ENCODE results near the gene FAM181A. TPM values are rescaled to one million over a fixed set of nuclear protein-coding genes. Genes with fewer than 3 reads are reported as not detected.

The FAM181A gene
- total RNA-seq = not detected

DNA sequence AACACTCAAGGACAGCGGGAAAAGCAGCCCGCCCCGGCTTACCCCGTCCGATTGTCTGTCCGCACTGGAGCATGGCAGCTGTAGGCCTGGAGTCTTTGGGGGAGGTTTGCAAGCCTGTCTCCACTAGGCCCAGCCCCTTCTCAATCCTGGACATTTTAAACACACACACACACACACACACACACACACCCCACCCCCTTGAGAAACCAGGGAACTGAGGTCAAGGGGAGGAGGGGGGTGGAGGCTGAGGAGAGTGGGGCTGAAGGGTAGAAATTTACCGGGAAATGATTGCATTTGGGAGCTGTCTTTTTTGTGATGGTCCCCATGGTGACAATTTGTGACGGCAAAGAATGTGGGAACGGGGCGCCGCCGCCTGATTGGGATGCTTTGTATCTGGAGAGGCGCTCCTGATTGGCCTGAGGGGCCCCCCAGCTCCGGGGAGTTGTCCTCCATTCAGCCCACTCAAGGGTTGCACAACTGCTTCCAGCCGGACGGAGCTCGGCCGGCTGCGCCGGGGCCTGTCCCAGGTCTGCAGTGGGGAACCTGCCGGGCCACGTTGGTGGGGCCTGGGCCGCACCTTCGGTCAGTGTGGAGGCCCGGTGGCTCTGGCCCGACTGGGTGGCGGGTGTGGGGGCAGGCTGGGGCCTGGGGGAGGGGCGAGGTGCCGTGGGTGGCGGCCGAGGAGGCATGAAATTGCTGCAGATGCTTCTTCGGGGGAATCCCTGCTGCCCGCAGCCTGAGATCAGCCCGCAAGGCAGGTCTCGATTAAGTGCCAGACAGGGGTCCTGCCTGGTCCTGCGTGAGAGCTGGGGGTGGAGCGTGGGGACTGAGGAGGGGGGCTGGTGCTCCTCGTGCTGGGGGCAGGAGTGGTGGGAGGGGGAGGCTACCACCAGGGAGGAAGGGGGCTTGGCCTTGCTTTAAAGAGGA, at the start of gene FAM181A:
Gene FAM181A (plus strand): TSS at position 472 of the 927 bp plus-strand sequence. CDS start 942 bp downstream, outside the sequence.
- ChIA-PET POLR2A (no interaction called here), CTCF (no interaction called here)
- H3K4me1 Mint-ChIP-seq = no peaks in the 10 kb centered on the region
- no peak within 1 kb of the TSS for H3K27ac Mint-ChIP-seq
- no peak within 1 kb of the TSS for H3K4me3 Mint-ChIP-seq
- no peak for DNase-seq
- no peaks in the 10 kb centered on the region for H3K27me3 Mint-ChIP-seq
- no peaks in the 10 kb centered on the region for H3K9me3 Mint-ChIP-seq
- H3K36me3 Mint-ChIP-seq (ENCODE audit: low read depth) = peaks cover 5% of the 10 kb centered on the region

DNA sequence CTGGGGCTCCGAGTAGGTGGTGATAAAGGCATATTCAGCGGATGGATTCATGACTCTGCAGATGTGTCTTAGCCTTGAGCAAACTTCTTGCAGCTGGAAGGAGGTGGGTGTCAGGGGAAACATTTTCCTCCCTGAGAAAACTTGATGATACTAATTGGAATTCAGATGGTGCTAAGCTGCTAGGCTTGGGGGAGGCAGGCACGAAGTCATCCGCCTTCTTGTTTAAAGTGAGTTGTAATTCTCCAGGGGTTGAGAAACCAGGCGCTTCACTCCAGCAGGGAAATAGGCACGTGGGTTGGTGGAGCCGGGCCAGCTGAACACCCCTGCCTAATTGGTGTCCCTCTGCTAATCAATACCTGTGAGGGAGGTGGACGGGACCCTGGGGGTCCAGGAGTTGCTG, 48.9 kb upstream of the FAM181A start:
- POLR2A ChIA-PET = no interaction called here
- no peaks in the 10 kb centered on the region for H3K4me1 Mint-ChIP-seq
- CTCF ChIA-PET = no interaction called here
- H3K4me3 Mint-ChIP-seq = no peak overlapping the region
- H3K36me3 Mint-ChIP-seq (ENCODE audit: low read depth) = no peaks in the 10 kb centered on the region
- no peak overlapping the region for H3K27ac Mint-ChIP-seq
- no peak for DNase-seq
- peaks cover 6% of the 10 kb centered on the region for H3K9me3 Mint-ChIP-seq
- peaks cover 2% of the 10 kb centered on the region for H3K27me3 Mint-ChIP-seq

DNA sequence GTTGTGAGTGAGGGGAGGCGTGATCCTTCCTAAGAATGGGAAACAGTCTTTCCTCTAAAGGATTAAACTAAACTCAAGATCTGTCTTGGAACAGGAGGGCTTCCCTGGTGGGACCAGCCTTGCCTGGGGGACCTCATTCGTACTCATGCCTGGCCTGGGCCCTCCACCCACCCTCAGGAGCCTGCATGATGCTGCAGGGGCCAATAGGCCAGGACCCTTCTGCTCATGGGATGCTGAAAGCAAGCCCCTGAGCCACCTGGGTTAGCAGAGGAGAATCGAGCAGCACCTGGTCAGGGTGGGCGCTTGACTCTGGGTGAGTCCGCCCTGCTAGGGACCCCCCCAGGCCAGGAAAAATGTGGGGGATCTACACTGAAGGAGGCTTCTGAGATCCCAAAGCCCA, 48.3 kb upstream of the FAM181A start:
- H3K4me1 Mint-ChIP-seq = no peaks in the 10 kb centered on the region
- H3K27ac Mint-ChIP-seq = no peak overlapping the region
- ChIA-PET POLR2A (no interaction called here), CTCF (no interaction called here)
- H3K9me3 Mint-ChIP-seq = peaks cover 6% of the 10 kb centered on the region
- no peak overlapping the region for H3K4me3 Mint-ChIP-seq
- no peaks in the 10 kb centered on the region for H3K36me3 Mint-ChIP-seq (ENCODE audit: low read depth)
- H3K27me3 Mint-ChIP-seq = peaks cover 2% of the 10 kb centered on the region
- DNase-seq = no peak

DNA sequence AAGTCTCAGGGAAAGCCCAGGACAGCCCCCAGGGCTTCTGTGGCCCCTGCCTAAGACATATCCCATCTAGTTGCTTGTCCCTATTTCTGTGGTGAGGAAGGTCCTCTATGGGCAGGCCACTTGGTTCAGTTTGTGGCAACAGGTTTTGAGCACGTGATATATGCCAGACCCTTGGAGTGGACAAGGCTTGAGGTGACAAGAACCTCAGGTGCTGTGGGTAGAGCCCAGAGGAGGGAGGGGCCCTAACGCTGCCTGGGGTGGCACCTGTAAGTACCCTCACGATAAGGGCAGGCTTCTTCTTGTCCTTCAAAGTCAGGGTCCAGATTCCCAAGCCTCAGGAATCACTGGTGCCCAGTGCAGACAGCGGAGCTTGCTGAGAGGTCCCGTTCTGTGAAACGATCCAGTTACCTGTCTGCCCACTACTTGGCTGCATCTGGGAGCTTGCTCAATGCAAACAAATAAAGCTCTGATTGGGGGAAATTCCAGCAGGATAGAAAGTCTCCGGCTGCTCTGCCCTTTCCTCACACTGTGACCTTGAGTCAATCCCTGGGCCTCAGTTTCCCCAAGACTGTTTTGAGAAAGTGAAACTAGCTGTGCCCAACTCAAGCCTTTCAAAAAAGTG, 47.7 kb upstream of the FAM181A start:
- peaks cover 2% of the 10 kb centered on the region for H3K27me3 Mint-ChIP-seq
- H3K36me3 Mint-ChIP-seq (ENCODE audit: low read depth) = no peaks in the 10 kb centered on the region
- H3K4me1 Mint-ChIP-seq = no peaks in the 10 kb centered on the region
- POLR2A ChIA-PET = no interaction called here
- no peak for DNase-seq
- H3K9me3 Mint-ChIP-seq = peaks cover 6% of the 10 kb centered on the region
- no peak overlapping the region for H3K27ac Mint-ChIP-seq
- CTCF ChIA-PET = interaction anchor here (1.2 kb wide), 1 partner anchor 13 kb away, joined by 3 read pairs; no protein-coding TSS in a partner anchor
- no peak overlapping the region for H3K4me3 Mint-ChIP-seq

DNA sequence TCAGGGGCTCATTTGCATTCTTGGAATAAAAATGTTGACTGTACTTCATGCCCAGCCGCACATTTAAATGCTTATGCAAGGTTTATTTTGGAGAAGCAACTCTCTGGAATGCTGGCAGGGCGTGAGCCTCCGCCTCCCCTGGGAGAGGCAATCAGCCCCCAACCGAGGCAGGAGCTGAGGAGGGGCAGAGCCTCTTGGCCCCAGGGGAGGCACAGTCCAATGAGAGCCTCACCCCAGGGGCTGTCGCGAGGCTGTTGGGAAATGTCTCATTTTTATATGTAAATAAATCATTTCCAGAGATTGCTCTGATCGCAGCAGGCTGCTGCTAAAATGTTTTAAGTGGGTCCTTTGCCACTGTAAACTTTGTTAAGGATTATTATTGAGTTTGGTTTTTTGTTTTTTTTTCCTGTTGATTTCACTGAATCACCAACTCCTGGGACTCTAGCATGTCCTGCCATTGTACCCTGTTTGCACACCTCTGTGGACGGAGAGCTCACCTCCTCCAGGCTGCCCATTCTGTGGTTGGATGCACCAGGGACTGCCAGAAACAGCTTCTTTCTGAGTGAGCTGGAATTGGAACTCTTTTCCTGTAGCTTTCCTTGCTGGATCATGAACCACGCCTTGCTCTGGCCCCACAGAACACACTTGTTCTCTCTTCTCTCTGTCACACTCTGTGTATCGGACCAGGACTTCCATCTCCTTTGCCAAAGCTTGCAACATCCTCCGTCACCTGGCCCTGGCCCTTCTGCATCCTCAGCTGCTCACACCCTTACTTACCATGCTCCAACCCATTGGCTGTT, 46.9 kb upstream of the FAM181A start:
- CTCF ChIA-PET = interaction anchor here (1.2 kb wide), 1 partner anchor 12 kb away, joined by 3 read pairs; no protein-coding TSS in a partner anchor
- POLR2A ChIA-PET = no interaction called here
- H3K36me3 Mint-ChIP-seq (ENCODE audit: low read depth) = peaks cover 2% of the 10 kb centered on the region
- peaks cover 9% of the 10 kb centered on the region for H3K27me3 Mint-ChIP-seq
- H3K4me1 Mint-ChIP-seq = peaks cover 6% of the 10 kb centered on the region
- H3K4me3 Mint-ChIP-seq = no peak overlapping the region
- no peak for DNase-seq
- H3K9me3 Mint-ChIP-seq = peaks cover 10% of the 10 kb centered on the region
- no peak overlapping the region for H3K27ac Mint-ChIP-seq

DNA sequence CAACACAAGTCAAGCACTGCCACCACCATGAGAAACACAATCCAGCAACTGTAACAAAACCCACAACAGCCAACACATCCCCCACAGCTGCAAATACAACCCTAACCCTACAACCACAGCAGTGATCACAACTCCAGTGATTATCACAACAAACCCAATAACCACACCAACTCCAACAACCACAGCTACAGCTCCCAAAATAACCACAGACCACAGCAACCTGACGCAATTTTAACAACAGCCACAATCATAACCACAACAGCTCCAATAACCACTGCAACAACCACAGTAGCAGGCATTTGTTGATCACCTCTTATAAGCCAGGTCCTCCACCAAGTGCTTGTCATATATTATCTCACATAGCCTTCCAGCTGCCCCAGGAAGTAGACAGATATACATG, 42.2 kb upstream of the FAM181A start:
- Mint-ChIP-seq H3K36me3 (ENCODE audit: low read depth) (peaks cover 2% of the 10 kb centered on the region), H3K27ac (peak overlapping the region; percentile 41), H3K4me1 (peaks cover 9% of the 10 kb centered on the region), H3K9me3 (peaks cover 8% of the 10 kb centered on the region), H3K27me3 (peaks cover 35% of the 10 kb centered on the region), H3K4me3 (no peak overlapping the region)
- POLR2A ChIA-PET = no interaction called here
- no peak for DNase-seq
- CTCF ChIA-PET = interaction anchor here (1.2 kb wide), 1 partner anchor 16 kb away, joined by 4 read pairs; no protein-coding TSS in a partner anchor

DNA sequence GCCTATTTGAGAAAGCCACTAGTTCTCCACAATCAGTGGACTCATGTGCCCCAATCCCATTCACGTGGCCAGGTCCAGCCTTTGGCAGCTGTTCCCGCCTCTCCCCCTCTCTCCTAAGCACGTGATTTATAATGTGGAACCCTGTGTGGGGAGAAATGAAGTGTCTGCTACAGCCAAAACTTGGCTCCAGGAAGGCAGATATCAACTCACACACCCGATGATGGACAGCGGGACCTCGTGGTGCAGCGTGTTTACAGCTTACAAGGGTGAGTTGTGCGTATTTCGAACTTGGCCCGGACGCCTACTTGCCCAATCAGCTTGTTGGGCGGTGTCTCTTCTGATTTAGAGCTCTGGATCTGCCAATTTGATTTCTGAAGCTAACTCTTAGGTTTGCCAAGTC, 38.1 kb upstream of the FAM181A start:
- CTCF ChIA-PET = no interaction called here
- H3K4me3 Mint-ChIP-seq = no peak overlapping the region

DNA sequence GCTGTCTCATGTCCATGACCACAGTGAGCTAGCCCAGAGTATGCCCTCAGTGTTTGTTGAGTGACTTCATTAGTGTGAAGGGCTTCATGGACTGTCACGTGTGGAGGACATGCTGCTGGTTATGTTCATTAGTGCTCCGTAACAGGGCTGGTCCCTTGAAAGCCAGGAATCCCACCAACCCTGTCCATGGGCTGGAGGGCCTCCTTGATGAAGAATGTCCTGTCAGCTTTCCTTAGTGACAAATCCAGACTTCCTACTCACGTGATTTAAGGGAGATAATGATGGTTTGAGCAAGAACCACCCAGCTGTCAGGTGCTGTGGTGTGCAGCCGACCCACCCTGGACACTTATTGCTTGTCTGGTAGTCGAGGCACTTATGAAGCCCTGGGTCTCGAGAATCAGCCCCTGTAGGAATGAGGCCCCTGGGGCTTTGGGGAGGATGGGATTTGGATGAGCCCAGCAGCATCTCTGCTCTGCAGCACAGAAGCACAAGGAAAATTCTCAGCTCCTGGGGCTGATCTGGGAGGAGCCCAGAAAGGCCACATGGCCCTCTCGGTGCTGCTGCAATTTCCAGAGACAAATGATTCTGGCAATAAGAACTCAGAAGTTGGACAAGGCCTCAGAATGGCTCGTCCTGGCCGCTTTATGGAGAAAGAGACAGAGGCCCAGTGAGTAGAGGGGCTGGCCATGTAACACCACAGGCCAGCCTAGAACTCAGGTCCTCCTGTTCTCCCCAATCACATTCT, 37.2 kb upstream of the FAM181A start:
- peaks cover 2% of the 10 kb centered on the region for H3K9me3 Mint-ChIP-seq
- H3K27ac Mint-ChIP-seq = no peak overlapping the region
- peaks cover 1% of the 10 kb centered on the region for H3K36me3 Mint-ChIP-seq (ENCODE audit: low read depth)
- POLR2A ChIA-PET = no interaction called here
- H3K4me1 Mint-ChIP-seq = peaks cover 5% of the 10 kb centered on the region
- H3K4me3 Mint-ChIP-seq = no peak overlapping the region
- peaks cover 36% of the 10 kb centered on the region for H3K27me3 Mint-ChIP-seq
- CTCF ChIA-PET = interaction anchor here (1.1 kb wide), 1 partner anchor 17 kb away, joined by 3 read pairs; no protein-coding TSS in a partner anchor
- DNase-seq = no peak

More for the DNA sequence above, 38.1 kb upstream of the FAM181A start:
- Mint-ChIP-seq H3K27me3 (peaks cover 40% of the 10 kb centered on the region), H3K27ac (no peak overlapping the region), H3K36me3 (ENCODE audit: low read depth) (peaks cover 2% of the 10 kb centered on the region), H3K4me1 (peaks cover 9% of the 10 kb centered on the region), H3K9me3 (peaks cover 4% of the 10 kb centered on the region)
- DNase-seq = no peak
- POLR2A ChIA-PET = no interaction called here

DNA sequence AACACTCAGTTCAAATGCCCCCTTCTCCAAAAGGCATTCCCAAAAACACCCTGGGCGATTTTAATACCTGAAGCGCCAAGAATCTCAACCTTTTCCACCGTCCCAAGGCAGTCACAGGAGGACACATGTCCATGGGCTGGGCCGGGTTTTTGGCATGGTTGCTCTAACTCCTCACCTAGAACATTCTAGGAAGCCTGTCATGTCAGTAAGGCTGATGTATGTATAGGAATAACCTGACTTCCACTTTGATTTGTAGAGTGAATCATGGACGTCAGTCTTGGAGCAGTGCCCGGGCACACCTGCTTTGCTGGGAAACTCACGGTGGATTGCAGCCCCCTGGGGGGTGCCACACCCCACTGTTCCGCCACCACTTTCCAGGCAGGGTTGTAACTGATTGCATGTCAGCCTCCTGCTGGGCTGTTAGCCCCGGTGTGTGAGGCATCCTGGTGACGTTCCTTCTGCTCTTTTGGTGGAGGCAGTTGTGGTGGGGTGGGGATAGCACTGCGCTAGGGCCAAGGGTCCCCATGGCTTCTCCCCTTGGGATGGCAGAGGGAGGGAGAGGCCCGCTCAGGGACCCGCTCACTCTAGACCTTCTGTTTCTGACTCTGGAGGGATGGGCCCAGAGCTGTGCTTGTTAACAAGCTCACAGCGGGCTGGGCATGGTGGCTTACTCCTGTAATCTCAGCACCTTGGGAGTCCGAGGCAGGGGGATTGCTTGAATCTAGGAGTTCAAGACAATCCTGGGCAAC, 35.2 kb upstream of the FAM181A start:
- Mint-ChIP-seq H3K36me3 (ENCODE audit: low read depth) (no peaks in the 10 kb centered on the region), H3K9me3 (no peaks in the 10 kb centered on the region), H3K27me3 (peaks cover 22% of the 10 kb centered on the region), H3K4me1 (no peaks in the 10 kb centered on the region), H3K4me3 (no peak overlapping the region), H3K27ac (no peak overlapping the region)
- POLR2A ChIA-PET = no interaction called here
- no peak for DNase-seq
- CTCF ChIA-PET = interaction anchor here (0.7 to 2.3 kb wide), 7 partner anchors 12 to 323 kb away, joined by 3 to 13 read pairs (median 3); partner anchors contain the start of gene CCDC197

DNA sequence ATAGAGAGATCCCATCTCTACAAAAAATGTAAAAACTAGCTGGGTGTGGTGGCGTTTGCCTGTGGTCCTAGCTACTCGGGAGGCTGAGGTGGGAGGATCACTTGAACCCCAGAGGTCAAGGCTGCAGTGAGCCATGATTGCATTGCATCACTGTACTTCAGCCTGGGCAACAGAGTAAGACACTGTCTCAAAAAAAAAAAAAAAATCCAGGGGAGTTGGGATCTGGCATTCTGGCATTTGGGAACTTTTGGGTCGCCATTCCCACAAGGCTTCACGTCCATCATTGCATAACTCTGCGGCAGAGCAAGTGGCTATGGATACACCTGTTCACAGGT, 34.7 kb upstream of the FAM181A start:
- H3K27ac Mint-ChIP-seq = no peak overlapping the region
- CTCF ChIA-PET = interaction anchor here (0.7 to 2.3 kb wide), 7 partner anchors 12 to 323 kb away, joined by 3 to 13 read pairs (median 3); partner anchors contain the start of gene CCDC197
- POLR2A ChIA-PET = no interaction called here
- H3K27me3 Mint-ChIP-seq = peaks cover 17% of the 10 kb centered on the region
- no peaks in the 10 kb centered on the region for H3K9me3 Mint-ChIP-seq
- no peaks in the 10 kb centered on the region for H3K36me3 Mint-ChIP-seq (ENCODE audit: low read depth)
- H3K4me3 Mint-ChIP-seq = no peak overlapping the region
- no peaks in the 10 kb centered on the region for H3K4me1 Mint-ChIP-seq
- no peak for DNase-seq

DNA sequence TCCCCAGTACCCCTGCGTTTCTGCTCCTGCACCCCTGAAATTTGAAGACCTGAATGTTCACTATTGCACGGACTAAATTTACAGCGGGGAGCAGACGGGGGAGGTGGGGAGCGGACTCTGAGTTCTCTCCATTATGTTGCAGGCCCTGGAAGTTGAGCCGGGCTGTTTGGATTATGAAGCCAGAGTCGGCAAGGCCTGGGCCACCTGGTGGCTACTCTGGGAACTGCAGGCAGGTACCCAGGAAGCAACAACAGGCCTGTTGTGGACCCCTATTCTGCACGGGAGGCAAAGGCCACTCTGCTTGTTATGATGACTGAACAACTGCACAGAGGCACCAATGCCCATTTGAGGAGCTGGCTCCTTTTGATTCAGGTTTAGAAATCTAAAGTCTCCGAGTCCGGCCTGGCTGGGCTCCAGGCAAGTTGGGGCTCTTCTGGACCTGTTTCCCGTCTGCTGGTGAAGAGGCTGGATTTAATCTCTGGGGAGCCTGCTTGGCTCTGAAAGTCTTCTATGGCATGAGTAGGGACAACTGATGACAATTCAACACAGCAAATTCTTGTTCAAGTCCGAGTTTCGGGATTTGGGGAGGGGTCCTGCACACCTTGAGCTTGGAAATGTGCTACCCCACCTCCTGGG, 34.1 kb upstream of the FAM181A start:
- Mint-ChIP-seq H3K4me1 (no peaks in the 10 kb centered on the region), H3K27ac (no peak overlapping the region), H3K36me3 (ENCODE audit: low read depth) (no peaks in the 10 kb centered on the region), H3K27me3 (peaks cover 14% of the 10 kb centered on the region), H3K4me3 (no peak overlapping the region), H3K9me3 (no peaks in the 10 kb centered on the region)
- POLR2A ChIA-PET = no interaction called here
- CTCF ChIA-PET = interaction anchor here (0.9 to 2.3 kb wide), 4 partner anchors 13 to 238 kb away, joined by 3 to 13 read pairs (median 3); no protein-coding TSS in a partner anchor
- peak; percentile 69 for DNase-seq

Data from activated CD4-positive, alpha-beta memory T cell treated with anti-CD3 and anti-CD28 coated beads, Interleukin-2, amount 10 ng/mL, durations not matched to agents 7 days and 5 days (primary cell).